ENCODE measurements around the gene NPB. TPM values are rescaled to one million over a fixed set of nuclear protein-coding genes. Genes with fewer than 3 reads are reported as not detected.

The NPB gene
- total RNA-seq, 6 donors from 2014 or later = 0.37 to 1.8 (median 0.94) TPM; not detected in 3

GRCh38 chr17:81930142-81931125 is 28.4 kb downstream of the NPB start:
- no peaks in the 10 kb centered on the region for H3K36me3 ChIP-seq
- TF ChIP-seq POLR2AphosphoS5 (IDR thresholded peaks at IDR 0.05) (no peak), POLR2A (IDR thresholded peaks at IDR 0.05) (no peak), EP300 (IDR thresholded peaks at IDR 0.05) (no peak), CTCF (IDR thresholded peaks at IDR 0.05) (no peak)
- no peaks in the 10 kb centered on the region for H3K9me3 ChIP-seq
- H3K4me3 ChIP-seq = no peak overlapping the region
- DNase-seq (peak in 1 of 2 donors; percentile 33), ATAC-seq (ENCODE audit: low FRiP score in 2 of 2) (no peak)
- H3K4me1 ChIP-seq = peaks cover 9 to 36% (median 31%) of the 10 kb centered on the region in 4 donors
- H3K27me3 ChIP-seq = peaks cover 0 to 10% (median 1%) of the 10 kb centered on the region in 4 donors
- 73 to 75% methylated on average over 15 to 20 of the region's 20 CpGs for WGBS, 2 donors
- H3K27ac ChIP-seq = no peak overlapping the region

GRCh38 chr17:81931189-81931556 is 29.1 kb downstream of the NPB start:
- H3K9me3 ChIP-seq = no peaks in the 10 kb centered on the region
- no peak for TF ChIP-seq POLR2A (IDR thresholded peaks at IDR 0.05)
- no peak for TF ChIP-seq POLR2AphosphoS5 (IDR thresholded peaks at IDR 0.05)
- TF ChIP-seq EP300 (IDR thresholded peaks at IDR 0.05) = no peak
- TF ChIP-seq CTCF (IDR thresholded peaks at IDR 0.05) = no peak
- no peak overlapping the region for H3K4me3 ChIP-seq
- peaks cover 1 to 33% (median 24%) of the 10 kb centered on the region in 4 donors for H3K4me1 ChIP-seq
- no peak overlapping the region for H3K27ac ChIP-seq
- peak in 1 of 2 donors; percentile 65 for DNase-seq
- peaks cover 0 to 10% (median 1%) of the 10 kb centered on the region in 4 donors for H3K27me3 ChIP-seq
- H3K36me3 ChIP-seq = no peaks in the 10 kb centered on the region
- no peak for ATAC-seq (ENCODE audit: low FRiP score in 2 of 2)
- WGBS, 2 donors = 69 to 72% methylated on average over 13 of the region's 13 CpGs

- Histone ChIP-seq H3K4me1 (peaks cover 3 to 33% (median 26%) of the 10 kb centered on the region in 4 donors), H3K4me3 (no peak overlapping the region), H3K27me3 (peaks cover 0 to 10% (median 1%) of the 10 kb centered on the region in 4 donors), H3K36me3 (no peaks in the 10 kb centered on the region), H3K27ac (no peak overlapping the region), H3K9me3 (no peaks in the 10 kb centered on the region)
- DNase-seq (peak in 1 of 2 donors; percentile 34), ATAC-seq (ENCODE audit: low FRiP score in 2 of 2) (no peak)
- TF ChIP-seq CTCF (IDR thresholded peaks at IDR 0.05) = no peak
- TF ChIP-seq EP300 (IDR thresholded peaks at IDR 0.05) = no peak
- TF ChIP-seq POLR2AphosphoS5 (IDR thresholded peaks at IDR 0.05) = no peak
- TF ChIP-seq POLR2A (IDR thresholded peaks at IDR 0.05) = no peak
- 39 to 41% methylated on average over 14 of the region's 15 CpGs for WGBS, 2 donors
These were observed 29.7 kb downstream of the NPB start for GRCh38 chr17:81931557-81932332.

- ATAC-seq (ENCODE audit: low FRiP score in 2 of 2) (no peak), DNase-seq (peak in 1 of 2 donors; percentile 47)
- peaks cover 8 to 41% (median 31%) of the 10 kb centered on the region in 4 donors for H3K4me1 ChIP-seq
- TF ChIP-seq POLR2AphosphoS5 (IDR thresholded peaks at IDR 0.05) (no peak), POLR2A (IDR thresholded peaks at IDR 0.05) (no peak)
- H3K27ac ChIP-seq = no peak overlapping the region
- H3K4me3 ChIP-seq = no peak overlapping the region
- WGBS, 2 donors = 79 to 92% methylated on average over 4 to 9 of the region's 9 CpGs
- no peaks in the 10 kb centered on the region for H3K9me3 ChIP-seq
- no peaks in the 10 kb centered on the region for H3K36me3 ChIP-seq
- peaks cover 0 to 10% (median 1%) of the 10 kb centered on the region in 4 donors for H3K27me3 ChIP-seq
These were observed 30.4 kb downstream of the NPB start for GRCh38 chr17:81932333-81932983.
